AG09309 (cell line): ENCODE measurements around the gene GRID2.

Source experiments
- DNase-seq: peaks from one replicate; pipeline ENCODE4 v3.0.0-alpha.2; 2010; ENCODE audit warnings: low read depth
- H3K4me3 ChIP-seq: 2 replicates; pipeline ENCODE4 v1.5.1; 2011; ENCODE audit warnings: mild to moderate bottlenecking, low read depth, low read length, moderate library complexity; ENCODE audit not compliant: control insufficient read depth
- CTCF ChIP-seq: IDR thresholded peaks from 2 replicates; pipeline ENCODE4 v1.5.1; 2011; ENCODE audit warnings: mild to moderate bottlenecking, low read depth, low read length, inconsistent platforms; ENCODE audit not compliant: insufficient read depth, control insufficient read depth; ENCODE audit errors: missing control alignments

GRID2 gene

GRCh38 chr4:93312299-93312698, 1008.5 kb downstream of the GRID2 start:
- no peak for DNase-seq
- TF ChIP-seq CTCF: no peak

DNA sequence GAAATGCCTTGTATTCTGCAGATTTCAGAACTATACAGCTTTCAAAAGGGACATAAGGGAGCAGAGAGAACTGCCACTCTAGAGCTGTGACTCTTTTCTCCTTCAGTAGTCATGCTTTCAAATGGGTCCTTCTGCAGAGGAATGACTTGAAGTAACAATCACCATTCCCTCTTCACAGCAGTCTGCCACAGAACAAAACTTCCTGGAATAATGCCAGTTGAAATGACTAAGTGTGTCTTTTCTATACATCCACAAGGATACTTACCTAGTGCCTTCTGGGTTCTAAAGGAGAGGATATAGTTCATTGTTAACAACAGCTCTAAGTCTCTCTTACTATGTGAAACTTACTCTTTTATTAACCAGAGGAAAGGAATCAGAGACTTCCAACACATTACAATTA, 1009.4 kb downstream of the GRID2 start:
- H3K4me3 ChIP-seq: no peak overlapping the region
- no peak for DNase-seq
- no peak for TF ChIP-seq CTCF

More at GRCh38 chr4:93312299-93312698, 1008.5 kb downstream of the GRID2 start:
- H3K4me3 ChIP-seq: no peak overlapping the region

DNA sequence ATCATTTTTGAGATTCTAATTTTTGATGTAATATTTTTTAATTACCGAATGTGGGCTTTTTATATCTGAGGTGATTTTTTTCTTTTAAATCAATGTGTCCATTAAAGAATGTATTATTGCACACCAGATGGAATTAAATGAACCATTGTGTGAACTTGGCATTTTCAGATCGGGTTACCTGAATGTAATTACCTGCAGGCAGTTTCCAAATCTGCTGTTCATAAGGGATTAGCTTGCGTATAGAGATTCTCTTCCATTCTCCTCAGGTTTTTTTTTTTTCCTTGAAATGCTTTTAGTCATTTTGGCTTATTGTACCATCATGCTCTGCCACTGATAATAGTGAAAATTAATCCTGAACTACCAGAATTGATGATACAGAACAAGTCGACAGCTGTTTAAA, 1013.3 kb downstream of the GRID2 start:
- no peak for TF ChIP-seq CTCF
- DNase-seq: no peak
- no peak overlapping the region for H3K4me3 ChIP-seq

- DNase-seq: no peak
- TF ChIP-seq CTCF: no peak
- H3K4me3 ChIP-seq: no peak overlapping the region
Observed at GRCh38 chr4:93317561-93317960, 1013.8 kb downstream of the GRID2 start.

DNA sequence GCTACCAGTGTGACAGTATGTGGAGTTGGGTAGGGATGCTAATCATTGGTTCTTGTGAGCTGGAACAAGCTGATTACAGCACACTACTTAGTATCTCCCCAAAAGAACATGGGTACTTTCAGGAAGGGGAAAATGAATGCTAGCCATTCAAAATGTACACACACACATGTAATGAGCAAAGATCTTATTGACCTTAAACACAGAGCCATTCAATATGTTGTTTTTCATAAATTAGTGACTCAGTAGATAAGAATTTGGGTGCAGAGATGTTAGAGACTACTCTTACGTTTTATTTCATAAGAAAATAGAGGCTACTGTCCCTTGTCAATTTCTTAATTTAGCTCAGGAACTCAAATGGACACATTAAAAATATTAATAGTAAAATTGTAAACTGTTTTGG, 1015.3 kb downstream of the GRID2 start:
- no peak for DNase-seq
- TF ChIP-seq CTCF: no peak
- H3K4me3 ChIP-seq: no peak overlapping the region

GRCh38 chr4:93320356-93320755, 1016.6 kb downstream of the GRID2 start:
- DNase-seq: no peak
- no peak for TF ChIP-seq CTCF
- no peak overlapping the region for H3K4me3 ChIP-seq

DNA sequence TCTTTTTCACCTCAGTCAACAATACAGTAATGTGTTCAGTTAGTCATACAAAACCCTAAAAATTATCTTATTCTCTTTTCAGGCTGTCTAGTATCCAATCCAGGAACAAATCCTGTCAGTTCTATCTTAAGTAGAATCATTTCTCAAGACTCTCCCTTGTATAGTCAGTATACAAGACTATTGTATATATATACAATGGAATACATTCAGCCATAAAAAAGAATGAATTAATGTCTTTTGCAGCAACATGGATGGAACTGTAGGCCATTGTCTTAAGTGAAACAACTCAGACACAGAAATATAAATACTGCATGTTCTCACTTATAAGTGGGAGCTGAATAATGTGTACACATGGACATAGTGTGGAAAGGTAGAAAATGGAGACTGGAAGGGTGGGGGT, 1023.6 kb downstream of the GRID2 start:
- TF ChIP-seq CTCF: no peak
- no peak for DNase-seq
- no peak overlapping the region for H3K4me3 ChIP-seq
